Aorta (tissue), 5 donors: ENCODE results near the gene AADAT. TPM values are rescaled to one million over a fixed set of nuclear protein-coding genes. Genes with fewer than 3 reads are reported as not detected.

Experiments
- ATAC-seq: fragments of 200-7000 bp; cut with Tn5 transposase; one replicate; pipeline ENCODE4 v1.9.1; 2022; ENCODE audit warnings: moderate library complexity; ENCODE audit not compliant: low FRiP score
- DNase-seq, 2 donors: peaks; one replicate each; pipeline ENCODE4 v3.0.0-alpha.2; 2020
- H3K27ac ChIP-seq, 2 donors: one replicate each; pipeline ENCODE4 v1.5.1; 2013; ENCODE audit warnings: low read length in 2 of 2, mild to moderate bottlenecking in 2 of 2, moderate library complexity in 2 of 2, control low read depth in 1 of 2, inconsistent platforms in 1 of 2, low read depth in 1 of 2
- H3K27me3 ChIP-seq, 2 donors: one replicate each; pipeline ENCODE4 v1.6.1; 2013; ENCODE audit warnings: control low read depth in 1 of 2, low read length in 1 of 2, mild to moderate bottlenecking in 1 of 2, moderate library complexity in 1 of 2; ENCODE audit not compliant: insufficient read depth in 2 of 2, control insufficient read depth in 1 of 2
- H3K36me3 ChIP-seq, 2 donors: one replicate each; pipeline ENCODE4 v1.6.1; 2013; ENCODE audit warnings: control low read depth in 1 of 2, low read length in 1 of 2, mild to moderate bottlenecking in 1 of 2; ENCODE audit not compliant: insufficient read depth in 2 of 2, control insufficient read depth in 1 of 2
- H3K4me1 ChIP-seq, 2 donors: one replicate each; pipeline ENCODE4 v1.6.1; 2013; ENCODE audit warnings: low read length in 2 of 2, control low read depth in 1 of 2, mild to moderate bottlenecking in 1 of 2, moderate library complexity in 1 of 2; ENCODE audit not compliant: insufficient read depth in 2 of 2, control insufficient read depth in 1 of 2
- H3K4me3 ChIP-seq, 2 donors: one replicate each; pipeline ENCODE4 v1.5.1; 2013; ENCODE audit warnings: low read length in 2 of 2, control low read depth in 1 of 2, mild to moderate bottlenecking in 1 of 2
- H3K9me3 ChIP-seq: one replicate; pipeline ENCODE4 v1.6.1; 2013; ENCODE audit warnings: mild to moderate bottlenecking, low read length; ENCODE audit not compliant: control insufficient read depth
- WGBS, 2 donors: extraction: QIAGEN DNeasy Blood & Tissue Kit; methylation state at CpG; one replicate each; pipeline ENCODE4 v1.1.7; 2013; 5-methylcytosine and 5-hydroxymethylcytosine counted together
- intact Hi-C, 2 donors: fragments of 100-400 bp; cut with DNase I; formaldehyde crosslinking; loops; one replicate each; pipeline versions ENCODE4 v1.14.2 to v1.15.0; 2022
- long read RNA-seq, 2 donors: library from polyadenylated mRNA; unstranded; transcript quantifications; one replicate each; pipeline ENCODE4 v2.0.0, GENCODE V29; 2020 to 2021
- polyA plus RNA-seq, 2 donors: library from polyadenylated mRNA; stranded (reverse); fragments of 200-250 nt; gene quantifications; one replicate each; pipeline ENCODE4 v1.2.3, GENCODE V29; 2013
- total RNA-seq, 2 donors: library from RNA; stranded (reverse); fragmentation: NEBNext Ultra II Directional; extraction: Animal tissue kit (Norgen Biotek cat#: 25700); gene quantifications; one replicate each; pipeline ENCODE4 v1.2.1, GENCODE V29; 2021
- donor health status: healthy with polysubstance abuse.
- donor health status: Bipolar disorder and iron deficiency.
- donor health status: DM: no; HTN: no; CAD: no.
- donor health status: DM: no; HTN: no; CAD: no.
- donor health status: DM: yes; HTN: yes; CAD: no.

AADAT gene
- total RNA-seq (1 to 10 TPM; 5.7 to 7.2 TPM), polyA plus RNA-seq (10 to 100 TPM in 1 of 2 donors, 1 to 10 TPM in 1; 2.8 to 11.2 TPM)
- long read RNA-seq, donor 1, partial matches to known transcripts: 0 of 2 reads
- long read RNA-seq, donor 1, other reads (novel, unspliced or antisense): 2 of 2 reads
- long read RNA-seq, donor 2, partial matches to known transcripts: 0 of 2 reads
- long read RNA-seq, donor 2, other reads (novel, unspliced or antisense): 2 of 2 reads

DNA sequence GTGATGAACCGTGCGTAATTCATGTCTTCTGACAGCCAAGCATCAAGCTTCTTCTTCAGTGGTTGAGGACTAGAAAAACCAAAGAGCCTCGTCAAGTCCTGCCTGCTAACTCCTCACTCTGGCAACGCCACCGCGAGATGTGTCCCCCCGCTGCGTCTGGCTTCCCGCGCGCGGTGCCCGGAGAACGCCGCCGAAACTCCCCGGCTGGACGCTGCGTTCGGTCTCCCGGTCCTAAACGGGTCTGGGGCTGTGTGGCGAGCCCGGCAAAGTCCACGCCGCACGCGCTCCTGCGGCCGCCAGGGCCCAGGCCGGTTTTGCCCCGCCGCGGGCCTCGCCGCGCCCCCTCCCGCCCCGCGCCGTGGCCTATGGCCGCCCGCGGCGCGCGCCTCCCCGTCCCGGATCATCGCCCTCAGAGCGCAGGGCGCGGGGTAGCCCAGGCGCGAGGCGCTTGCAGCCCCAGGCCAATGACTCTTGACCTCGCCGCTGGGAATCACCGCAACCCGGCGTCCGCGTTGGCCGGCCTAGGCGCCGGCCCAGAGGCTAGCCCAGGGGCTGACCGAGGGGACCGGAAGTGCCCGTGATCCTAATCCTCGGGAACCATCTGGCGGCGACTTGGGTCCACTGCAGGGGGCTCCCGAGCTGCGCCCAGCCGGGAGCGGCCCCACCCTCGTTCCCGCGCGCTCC, at the start of gene AADAT:
Gene AADAT (minus strand): TSS at position 289 of the 684 bp plus-strand sequence. CDS start 266 bp downstream, at position 23.
- H3K27ac ChIP-seq: peak within 1 kb of the TSS; percentile 23 to 66
- H3K4me1 ChIP-seq: no peaks in the 10 kb centered on the region
- no peaks in the 10 kb centered on the region for H3K36me3 ChIP-seq
- H3K9me3 ChIP-seq: no peaks in the 10 kb centered on the region
- intact Hi-C loops: no loop called here
- peak within 1 kb of the TSS; percentile 75 to 96 for H3K4me3 ChIP-seq
- 0 to 1% methylated on average over 55 to 80 of the region's 80 CpGs for WGBS, 2 donors
- H3K27me3 ChIP-seq: no peaks in the 10 kb centered on the region
- peak; percentile 95 for ATAC-seq
- DNase-seq: peak; percentile 74 to 93

DNA sequence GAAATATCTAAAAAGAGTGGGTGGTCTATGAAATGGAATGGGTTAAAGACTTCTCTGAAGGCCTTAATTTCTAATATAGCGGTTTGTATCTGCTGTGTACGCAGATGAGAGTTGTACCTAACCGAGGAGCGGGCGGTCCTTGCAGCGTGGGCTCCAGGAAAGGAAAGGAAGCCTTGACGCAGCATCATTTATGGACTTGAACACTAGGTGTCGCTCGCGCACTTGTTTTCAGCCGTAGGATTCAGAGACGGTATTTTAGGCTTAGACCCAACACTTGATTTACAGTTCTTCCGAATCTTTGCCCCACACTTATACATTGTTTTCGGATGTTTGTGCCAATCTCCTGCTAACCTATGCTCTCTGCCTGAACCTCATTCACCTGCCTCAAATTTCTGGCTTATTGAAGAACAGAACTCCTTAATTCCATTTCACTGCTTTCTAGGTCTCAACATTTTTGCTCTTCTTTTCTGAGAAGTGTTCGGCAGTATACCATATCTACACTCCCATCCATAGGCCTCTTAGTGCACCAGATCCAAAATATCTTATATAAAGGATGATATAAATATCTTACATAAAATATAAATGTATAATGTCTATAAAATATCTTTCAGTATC, 48.9 kb upstream of the AADAT start:
- ATAC-seq: peak; percentile 66

DNA sequence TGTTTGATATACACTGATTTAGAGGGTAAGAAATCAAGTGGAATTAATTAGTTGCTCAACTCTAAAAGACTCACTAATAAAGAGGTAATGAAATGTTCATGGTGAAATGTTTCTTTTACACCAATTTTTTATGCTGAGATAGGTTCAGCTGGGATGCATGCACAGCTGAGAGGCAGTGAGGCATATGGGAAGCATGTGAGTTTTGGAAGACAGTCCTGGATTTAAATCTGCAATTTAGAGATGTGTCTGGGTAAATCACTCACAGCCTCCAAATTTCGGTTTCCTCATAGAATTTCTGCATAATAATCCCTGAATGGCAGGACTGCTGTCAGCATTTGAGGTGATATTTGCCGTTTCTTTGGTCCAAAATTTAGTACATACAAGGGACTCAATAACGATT, 48.2 kb upstream of the AADAT start:
- no peak for DNase-seq
- H3K27me3 ChIP-seq: peaks cover 0 to 2% of the 10 kb centered on the region in 2 donors
- H3K36me3 ChIP-seq: no peaks in the 10 kb centered on the region
- H3K9me3 ChIP-seq: no peaks in the 10 kb centered on the region
- ATAC-seq: no peak
- no peaks in the 10 kb centered on the region for H3K4me1 ChIP-seq
- H3K27ac ChIP-seq: no peak overlapping the region
- WGBS, 2 donors: 75 to 77% methylated on average over 3 of the region's 3 CpGs
- no peak overlapping the region for H3K4me3 ChIP-seq
- intact Hi-C loops: loop anchor here (2.0 to 10.0 kb wide), 2 partner anchors 121 to 717 kb away; no protein-coding TSS in a partner anchor

More for the DNA sequence above, 48.9 kb upstream of the AADAT start:
- peak; percentile 67 to 87 for DNase-seq
- intact Hi-C loops: loop anchor here (2.0 to 10.0 kb wide), 2 partner anchors 120 to 716 kb away; no protein-coding TSS in a partner anchor
- Histone ChIP-seq H3K36me3 (no peaks in the 10 kb centered on the region), H3K4me1 (no peaks in the 10 kb centered on the region), H3K4me3 (peak overlapping the region in 1 of 2 donors; percentile 26), H3K9me3 (no peaks in the 10 kb centered on the region), H3K27me3 (peaks cover 0 to 2% of the 10 kb centered on the region in 2 donors), H3K27ac (no peak overlapping the region)
- WGBS, 2 donors: 3 to 4% methylated on average over 15 of the region's 15 CpGs

DNA sequence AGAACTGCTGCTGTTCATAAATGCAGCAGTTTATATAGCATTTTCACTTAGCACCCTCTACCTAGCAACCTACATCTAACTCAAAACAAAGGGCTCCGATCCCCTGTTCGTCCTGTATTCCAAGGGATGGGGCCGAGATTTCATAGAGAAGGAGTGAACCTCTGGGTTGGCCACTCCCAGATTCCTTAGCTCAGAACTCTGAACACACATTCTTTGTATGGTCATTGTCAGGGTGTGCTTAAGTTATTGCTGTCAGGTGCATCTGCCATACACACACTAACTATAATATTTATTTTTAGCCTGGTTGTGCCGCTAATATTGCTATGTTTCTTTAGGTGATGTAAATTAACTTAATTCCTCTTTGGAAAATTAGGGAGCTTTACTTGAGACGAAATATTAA, 47.7 kb upstream of the AADAT start:
- WGBS, 2 donors: 73 to 80% methylated on average over 5 of the region's 5 CpGs
- Histone ChIP-seq H3K9me3 (peaks cover 1% of the 10 kb centered on the region), H3K27me3 (peaks cover 0 to 2% of the 10 kb centered on the region in 2 donors), H3K36me3 (no peaks in the 10 kb centered on the region), H3K27ac (no peak overlapping the region), H3K4me3 (no peak overlapping the region), H3K4me1 (no peaks in the 10 kb centered on the region)
- intact Hi-C loops: loop anchor here in 1 of 2 donors (10.0 kb wide), 1 partner anchor 717 kb away; no protein-coding TSS in a partner anchor
- DNase-seq: no peak
- no peak for ATAC-seq

DNA sequence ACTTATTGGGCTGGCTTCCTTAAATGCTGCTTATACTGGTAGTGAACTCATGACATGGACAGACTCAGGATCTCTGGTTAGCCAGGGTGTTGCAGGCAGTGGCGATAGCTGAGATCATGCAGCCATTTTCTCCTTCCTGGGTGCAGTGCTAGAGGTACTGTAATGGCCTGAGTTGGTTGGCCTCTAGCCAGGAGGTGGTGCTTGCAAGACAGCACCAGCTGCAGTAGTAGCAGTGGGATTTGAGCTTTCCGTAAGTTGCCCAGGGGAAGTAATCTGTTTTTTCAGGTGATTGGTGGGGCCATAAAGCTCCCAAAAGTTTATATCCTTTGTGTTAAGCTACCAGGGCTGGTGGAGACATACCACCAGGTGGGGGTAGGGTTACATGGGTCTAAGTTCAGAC, 45.1 kb upstream of the AADAT start:
- Histone ChIP-seq H3K36me3 (no peaks in the 10 kb centered on the region), H3K27ac (no peak overlapping the region), H3K4me3 (no peak overlapping the region), H3K4me1 (no peaks in the 10 kb centered on the region), H3K9me3 (peaks cover 4% of the 10 kb centered on the region), H3K27me3 (peaks cover 0 to 2% of the 10 kb centered on the region in 2 donors)
- WGBS, 2 donors: 78% methylated on average over 2 of the region's 2 CpGs
- ATAC-seq: no peak
- intact Hi-C loops: loop anchor here in 1 of 2 donors (10.0 kb wide), 1 partner anchor 720 kb away; no protein-coding TSS in a partner anchor
- no peak for DNase-seq

DNA sequence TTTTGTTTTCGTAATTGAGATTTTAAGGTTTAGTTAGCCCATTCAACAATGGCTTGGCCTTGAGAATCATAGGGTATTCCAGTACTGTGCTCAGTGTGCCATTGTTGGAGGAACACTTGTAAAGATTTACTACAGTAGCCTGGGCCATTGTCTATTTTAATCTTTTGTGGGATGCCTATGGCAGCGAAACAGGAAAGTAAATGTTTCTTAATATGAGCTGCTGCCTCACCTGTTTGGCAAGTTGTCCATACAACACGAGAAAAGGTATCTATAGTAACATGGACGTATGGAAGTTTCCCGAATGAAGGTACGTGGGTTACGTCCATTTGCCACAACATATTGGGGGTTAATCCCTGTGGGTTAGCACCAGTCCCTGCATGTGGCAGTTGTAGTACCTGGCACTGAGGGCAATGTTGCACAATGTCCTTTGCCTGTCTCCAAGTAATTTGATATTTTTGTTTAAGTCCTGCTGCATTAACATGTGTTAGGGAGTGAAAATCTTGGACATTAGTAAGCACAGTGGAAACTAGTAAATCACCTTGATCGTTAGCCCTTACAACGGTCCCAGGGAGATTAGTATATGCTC, 38.6 kb upstream of the AADAT start:
- 84 to 86% methylated on average over 9 of the region's 9 CpGs for WGBS, 2 donors
- no peak overlapping the region for H3K27ac ChIP-seq
- ATAC-seq (no peak), DNase-seq (no peak)
- H3K9me3 ChIP-seq: peaks cover 4% of the 10 kb centered on the region
- H3K36me3 ChIP-seq: no peaks in the 10 kb centered on the region
- no peak overlapping the region for H3K4me3 ChIP-seq
- intact Hi-C loops: no loop called here
- H3K27me3 ChIP-seq: no peaks in the 10 kb centered on the region
- no peaks in the 10 kb centered on the region for H3K4me1 ChIP-seq

DNA sequence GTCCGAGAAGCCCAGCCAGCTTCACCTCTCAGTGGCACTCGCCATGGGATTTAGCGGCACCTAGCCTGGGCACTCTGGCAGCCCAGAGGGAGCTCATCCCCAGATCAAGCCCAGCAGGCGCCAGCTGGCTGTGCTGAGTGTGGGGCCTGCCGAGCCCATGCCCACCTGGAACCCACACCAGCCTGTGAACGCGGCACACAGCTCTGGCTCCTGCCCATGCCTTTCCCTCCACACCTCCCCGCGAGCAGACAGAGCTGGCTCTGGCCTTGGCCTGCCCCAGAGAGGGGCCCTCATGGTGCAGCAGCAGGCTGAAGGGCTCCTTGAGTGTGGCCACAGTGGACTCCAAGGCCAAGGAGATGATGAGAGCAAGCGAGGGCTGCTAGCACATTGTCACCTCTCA, 38.0 kb upstream of the AADAT start:
- intact Hi-C loops: no loop called here
- no peak for DNase-seq
- H3K9me3 ChIP-seq: peaks cover 4% of the 10 kb centered on the region
- H3K36me3 ChIP-seq: no peaks in the 10 kb centered on the region
- 93 to 94% methylated on average over 10 of the region's 10 CpGs for WGBS, 2 donors
- ATAC-seq: no peak
- H3K4me1 ChIP-seq: no peaks in the 10 kb centered on the region
- no peak overlapping the region for H3K4me3 ChIP-seq
- H3K27ac ChIP-seq: no peak overlapping the region
- H3K27me3 ChIP-seq: no peaks in the 10 kb centered on the region

DNA sequence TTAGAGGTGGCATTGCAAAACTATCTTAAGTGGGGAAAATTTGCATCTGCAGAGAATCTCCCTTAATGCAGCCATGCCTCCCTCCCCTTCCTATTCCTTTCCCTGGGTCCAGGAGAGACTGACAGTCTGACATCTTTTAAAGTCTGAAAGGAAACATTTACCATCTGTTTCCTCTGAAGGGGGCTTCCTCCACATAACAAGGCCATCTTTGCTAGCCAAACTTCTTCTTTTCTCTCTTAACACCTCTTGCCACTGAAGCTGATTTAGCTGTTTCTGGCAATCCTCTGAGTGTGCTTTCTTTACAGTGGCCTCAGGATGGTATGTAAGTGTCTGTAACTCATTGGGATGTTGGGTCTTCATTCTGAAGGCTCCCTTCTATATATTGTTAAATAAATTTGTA, 34.6 kb upstream of the AADAT start:
- no peak for ATAC-seq
- H3K9me3 ChIP-seq: no peaks in the 10 kb centered on the region
- intact Hi-C loops: no loop called here
- H3K4me1 ChIP-seq: no peaks in the 10 kb centered on the region
- H3K36me3 ChIP-seq: no peaks in the 10 kb centered on the region
- no peak for DNase-seq
- H3K27me3 ChIP-seq: no peaks in the 10 kb centered on the region
- H3K27ac ChIP-seq: no peak overlapping the region
- no peak overlapping the region for H3K4me3 ChIP-seq
